HG03469 (cell line): ENCODE data around the gene SPATA6L.
"Not testable (repeated sequence)": the region's sequence is repeated elsewhere in the genome, so short reads cannot be mapped to it uniquely, and the experiment has no call there.

ENCODE experiments used
- ATAC-seq: cut with Tn5 transposase; IDR thresholded peaks from one replicate; pipeline ENCODE4 v1.9.1; 2021; ENCODE audit warnings: mild to moderate bottlenecking, moderate library complexity, moderate number of reproducible peaks; ENCODE audit not compliant: unreplicated experiment

Gene SPATA6L

GRCh38 chr9:4640027-4640426, 26.3 kb downstream of the SPATA6L start:
- ATAC-seq: no peak

- no peak for ATAC-seq
Measured at GRCh38 chr9:4639420-4639819, 26.9 kb downstream of the SPATA6L start.

GRCh38 chr9:4638968-4639367, 27.3 kb downstream of the SPATA6L start:
- ATAC-seq: no peak

DNA sequence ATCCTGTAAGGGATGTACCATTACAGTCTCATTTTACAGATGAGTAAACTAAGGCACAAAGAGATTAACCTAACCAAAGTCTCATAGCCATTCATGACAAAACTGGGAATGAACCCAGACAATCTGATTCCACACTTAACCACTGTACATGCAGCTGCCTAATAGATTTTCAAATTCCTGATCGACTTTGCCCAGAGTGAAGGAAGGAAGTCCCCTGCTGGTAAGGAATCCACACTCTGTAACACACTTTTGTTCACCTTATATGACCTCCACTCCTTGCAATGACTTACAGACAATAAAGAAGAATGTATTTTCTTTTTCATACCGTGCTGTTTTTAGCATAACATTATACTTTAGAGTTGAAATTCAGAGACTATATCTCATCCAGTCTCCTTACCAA, 35.4 kb downstream of the SPATA6L start:
- ATAC-seq: no peak

DNA sequence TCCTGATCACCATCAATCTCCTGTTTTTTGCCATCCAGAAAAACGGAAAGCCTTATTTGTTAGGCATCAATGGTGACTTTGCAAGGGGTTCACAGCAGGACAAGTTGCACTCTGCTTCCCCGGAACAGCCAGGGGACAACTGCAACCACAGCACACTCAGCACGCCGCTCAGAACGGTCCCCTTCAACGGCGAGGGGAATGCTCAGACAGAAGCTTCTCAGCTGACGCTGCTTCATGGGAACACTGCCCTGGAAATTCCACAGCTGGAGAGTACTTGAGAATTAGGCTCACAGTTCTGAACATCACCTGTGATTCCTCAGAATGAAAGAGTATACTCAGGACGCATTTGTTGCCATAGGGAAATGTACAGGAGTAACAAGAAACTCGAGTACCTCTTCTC, 44.3 kb downstream of the SPATA6L start:
- ATAC-seq: no peak

DNA sequence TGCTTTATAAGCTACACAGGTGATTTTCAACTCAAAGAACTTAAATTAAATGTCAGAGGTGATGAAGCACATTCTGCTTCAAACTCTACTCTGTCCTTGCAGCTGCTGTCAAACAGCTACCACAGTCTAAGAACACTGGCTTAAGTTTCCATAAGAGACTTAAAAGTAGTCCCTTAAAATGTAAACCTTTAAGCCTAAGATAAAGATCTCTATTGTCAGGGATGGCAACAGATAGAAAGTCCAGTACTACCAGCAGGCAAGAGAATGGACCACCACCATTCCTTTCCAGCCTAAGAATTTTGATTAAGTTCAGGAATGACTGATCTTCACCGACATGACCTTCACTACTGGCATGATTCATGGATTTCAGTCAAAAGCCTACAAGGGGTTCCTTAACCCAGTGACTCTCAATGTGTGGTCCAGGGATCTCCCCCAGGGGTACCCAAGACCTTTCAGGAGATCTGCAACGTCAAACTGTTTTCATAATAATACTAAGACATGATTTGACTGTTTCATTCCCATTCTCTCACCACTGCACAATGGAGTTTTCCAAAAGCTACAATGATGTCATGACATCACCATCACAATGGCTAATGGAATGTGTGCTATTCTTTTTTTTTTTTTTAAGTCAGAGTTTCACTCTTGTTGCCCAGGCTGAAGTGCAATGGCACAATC, 45.3 kb downstream of the SPATA6L start:
- no peak for ATAC-seq

GRCh38 chr9:4620057-4620765, 46.1 kb downstream of the SPATA6L start:
- ATAC-seq: no peak

DNA sequence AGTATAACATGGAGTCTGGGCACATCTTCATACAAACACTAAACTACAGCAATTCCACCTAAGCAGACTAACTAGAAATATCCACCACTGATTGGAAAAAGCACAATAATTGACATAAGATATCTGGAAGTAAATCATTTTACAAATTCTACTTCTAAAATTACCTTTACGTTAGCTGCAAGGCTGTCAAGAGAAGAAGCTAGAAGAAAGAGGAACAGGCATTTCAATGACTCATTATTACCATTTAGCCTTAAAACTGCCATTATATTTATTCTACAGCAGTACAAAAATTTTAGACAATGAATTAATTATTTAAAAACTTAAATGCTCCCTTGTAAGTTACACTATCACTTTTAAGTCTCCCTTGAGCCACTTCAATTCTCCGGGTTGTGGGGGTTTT, 47.6 kb downstream of the SPATA6L start:
- ATAC-seq: no peak

GRCh38 chr9:4617752-4618151, 48.5 kb downstream of the SPATA6L start:
- no peak for ATAC-seq

- no peak for ATAC-seq
Measured at GRCh38 chr9:4615778-4616177, 50.5 kb downstream of the SPATA6L start.

- ATAC-seq: no peak
Measured at GRCh38 chr9:4615251-4615650, 51.0 kb downstream of the SPATA6L start.

DNA sequence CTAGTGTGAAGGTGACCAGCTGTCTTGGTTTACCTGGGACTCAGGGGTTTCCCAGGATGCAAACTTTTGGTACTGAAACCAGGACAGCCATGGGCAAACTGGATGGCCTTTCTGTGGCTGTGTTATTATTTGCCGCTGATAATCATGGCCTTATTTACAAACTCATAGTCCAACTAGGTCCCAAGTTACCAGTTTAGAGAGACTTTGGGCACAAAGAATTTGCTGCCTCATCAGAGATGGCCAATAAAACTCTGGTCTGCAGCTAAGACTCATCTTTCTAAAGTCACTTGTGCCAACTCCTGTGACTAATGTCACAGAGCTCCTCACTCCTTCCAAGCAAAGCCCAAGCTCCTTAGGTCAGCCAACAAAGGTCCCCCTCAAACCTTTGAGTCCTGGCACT, 51.7 kb downstream of the SPATA6L start:
- no peak for ATAC-seq

DNA sequence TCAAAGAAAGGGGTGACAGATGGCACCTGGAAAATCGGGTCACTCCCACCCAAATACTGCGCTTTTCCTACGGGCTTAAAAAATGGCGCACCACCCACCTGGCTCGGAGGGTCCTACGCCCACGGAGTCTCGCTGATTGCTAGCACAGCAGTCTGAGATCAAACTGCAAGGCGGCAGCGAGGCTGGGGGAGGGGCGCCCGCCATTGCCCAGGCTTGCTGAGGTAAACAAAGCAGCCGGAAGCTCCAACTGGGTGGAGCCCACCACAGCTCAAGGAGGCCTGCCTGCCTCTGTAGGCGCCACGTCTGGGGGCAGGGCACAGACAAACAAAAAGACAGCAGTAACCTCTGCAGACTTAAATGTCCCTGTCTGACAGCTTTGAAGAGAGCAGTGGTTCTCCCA, 60.2 kb downstream of the SPATA6L start:
- not testable (repeated sequence) for ATAC-seq

DNA sequence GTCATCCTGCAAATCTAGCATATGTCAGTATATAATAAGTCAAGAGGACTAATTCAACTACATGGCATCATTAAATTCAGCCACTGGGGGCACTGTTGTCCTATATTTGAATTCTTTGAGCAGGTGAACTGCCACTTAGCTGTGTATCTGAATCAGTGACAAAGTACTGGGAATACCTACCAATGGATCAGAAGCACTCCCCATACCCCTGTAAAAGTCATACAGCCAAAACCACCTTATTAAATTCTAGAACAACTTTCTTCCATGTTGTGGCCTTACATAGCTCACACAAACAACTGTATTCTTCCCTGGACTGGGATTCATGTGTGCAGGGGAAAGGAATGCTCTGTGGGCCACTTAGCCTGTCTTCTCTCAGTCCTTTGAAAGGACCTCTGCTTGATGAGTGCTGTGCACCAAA, 61.6 kb downstream of the SPATA6L start:
- no peak for ATAC-seq

GRCh38 chr9:4603830-4604229, 62.5 kb downstream of the SPATA6L start:
- ATAC-seq: no peak

- ATAC-seq: no peak
Measured at GRCh38 chr9:4600368-4600767, 65.9 kb downstream of the SPATA6L start.

DNA sequence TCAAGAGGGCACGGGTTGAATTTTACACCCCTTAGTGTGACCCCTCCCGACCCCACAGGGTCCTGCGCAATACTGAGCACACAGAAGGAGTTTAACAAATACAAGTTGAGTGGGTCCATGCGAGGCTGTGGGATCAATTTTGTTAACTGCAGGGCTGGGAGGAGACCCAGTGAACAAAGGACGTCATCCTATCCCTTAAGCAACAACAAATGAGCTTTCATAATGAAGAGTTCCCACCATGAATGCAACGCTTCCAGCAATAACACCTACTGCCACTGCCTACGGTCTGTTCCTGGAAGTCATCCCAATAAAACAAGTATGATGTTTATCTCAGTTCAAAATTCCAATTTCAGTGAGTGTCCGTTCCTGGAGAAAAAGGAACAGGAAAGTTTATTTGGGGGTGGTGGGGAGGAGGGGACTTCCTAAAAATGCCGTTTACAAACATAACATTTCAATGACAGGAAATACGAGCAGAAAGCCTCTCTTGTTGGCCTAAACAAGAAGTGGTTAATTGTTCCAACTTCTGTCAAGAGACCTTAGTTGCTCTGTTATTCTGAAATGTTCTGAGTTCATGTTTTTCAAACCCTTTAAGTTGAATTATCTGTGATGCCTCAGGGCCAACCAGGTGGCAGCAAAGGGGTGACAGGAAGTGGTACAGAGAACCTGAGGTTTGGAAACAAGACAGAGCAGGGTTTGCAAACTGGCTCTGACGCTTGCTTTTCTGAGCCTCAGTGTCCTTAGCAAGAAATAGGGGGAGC, 69.9 kb downstream of the SPATA6L start:
- no peak for ATAC-seq

DNA sequence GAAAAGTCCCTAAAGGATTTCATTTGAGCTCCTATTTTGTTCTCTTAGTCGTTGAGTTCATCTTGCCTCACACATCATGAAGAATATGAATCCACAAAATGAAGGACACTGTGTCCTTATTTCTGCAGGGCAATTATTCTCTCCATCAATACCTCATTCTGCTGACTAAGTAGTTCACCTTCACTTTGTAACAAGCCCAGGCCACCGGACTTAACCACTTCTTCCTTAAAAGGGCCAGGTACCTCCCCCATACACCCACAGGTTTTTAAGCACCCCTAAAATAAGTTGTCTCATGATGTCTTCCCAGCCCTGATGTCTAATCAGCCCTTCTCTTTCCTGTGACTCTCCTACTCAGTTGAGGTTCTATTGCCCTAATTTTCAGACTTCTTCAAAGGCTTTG, 71.3 kb downstream of the SPATA6L start:
- no peak for ATAC-seq

DNA sequence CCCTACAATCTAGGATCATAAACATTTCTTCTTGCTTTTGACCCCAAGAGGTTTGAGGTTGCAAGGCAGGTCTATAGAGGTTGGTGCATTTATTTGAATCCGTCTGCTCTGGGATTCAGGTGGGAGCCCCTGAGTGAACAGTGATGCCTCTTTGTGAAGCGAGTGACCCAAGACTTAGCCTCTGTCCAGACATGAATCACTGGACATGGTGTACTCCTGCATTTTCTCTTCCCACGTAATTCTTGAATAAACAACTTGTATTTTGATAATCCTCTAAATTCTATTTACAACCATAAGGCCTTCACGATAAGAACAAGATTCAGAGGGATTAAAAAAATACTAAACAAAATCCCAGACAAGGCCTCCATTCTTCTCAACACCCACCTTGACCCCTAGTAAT, 71.7 kb downstream of the SPATA6L start:
- no peak for ATAC-seq

GRCh38 chr9:4592886-4593285, 73.4 kb downstream of the SPATA6L start:
- ATAC-seq: no peak

DNA sequence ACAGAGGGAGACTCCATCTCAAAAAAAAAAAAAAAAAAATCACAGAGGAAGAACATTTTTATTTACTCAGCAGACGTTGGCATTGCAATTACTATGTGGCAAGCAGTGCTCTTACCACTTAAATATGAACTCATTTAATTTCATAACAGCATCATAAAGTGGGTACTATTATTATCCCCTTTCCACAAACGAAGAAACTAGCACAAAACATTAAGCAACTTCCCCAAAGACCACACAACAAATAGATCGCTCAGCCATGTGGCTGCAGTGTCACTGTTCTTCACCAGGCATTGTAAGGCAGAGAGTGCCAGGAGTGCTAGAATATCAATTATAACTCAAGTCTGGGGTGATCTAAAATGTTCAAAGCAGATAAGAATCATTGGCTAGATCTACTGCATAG, 74.0 kb downstream of the SPATA6L start:
- ATAC-seq: no peak

GRCh38 chr9:4591123-4591500, 75.2 kb downstream of the SPATA6L start:
- no peak for ATAC-seq
